ENCODE data around the gene BMPR1A. TPM values are rescaled to one million over a fixed set of nuclear protein-coding genes. Genes with fewer than 3 reads are reported as not detected.
"Not testable (repeated sequence)": the region's sequence is repeated elsewhere in the genome, so short reads cannot be mapped to it uniquely, and the experiment has no call there.

BMPR1A gene
- total RNA-seq, 1 donor from 2014 or later = 66.4 TPM

DNA sequence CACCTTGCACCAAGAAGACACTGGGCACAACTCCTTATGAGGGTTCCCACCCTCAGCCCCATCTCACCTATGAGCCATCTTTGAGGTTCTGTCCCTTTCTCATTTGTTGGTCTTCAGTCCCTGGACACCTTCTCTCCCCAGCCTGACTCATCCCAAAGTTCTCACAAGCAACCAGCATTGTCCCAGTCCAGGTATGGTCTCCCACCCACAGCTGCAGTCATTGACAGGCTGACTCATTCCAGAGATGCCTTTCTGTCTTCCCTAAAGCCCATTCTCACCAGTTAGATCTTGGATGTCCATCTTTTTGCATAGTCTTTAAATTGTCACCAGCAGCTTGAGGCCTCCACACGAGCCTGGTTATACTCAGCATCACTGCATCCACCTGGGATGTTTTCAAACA is 26.7 kb upstream of the BMPR1A start:
- DNase-seq (ENCODE audit: low spot score) = no peak

DNA sequence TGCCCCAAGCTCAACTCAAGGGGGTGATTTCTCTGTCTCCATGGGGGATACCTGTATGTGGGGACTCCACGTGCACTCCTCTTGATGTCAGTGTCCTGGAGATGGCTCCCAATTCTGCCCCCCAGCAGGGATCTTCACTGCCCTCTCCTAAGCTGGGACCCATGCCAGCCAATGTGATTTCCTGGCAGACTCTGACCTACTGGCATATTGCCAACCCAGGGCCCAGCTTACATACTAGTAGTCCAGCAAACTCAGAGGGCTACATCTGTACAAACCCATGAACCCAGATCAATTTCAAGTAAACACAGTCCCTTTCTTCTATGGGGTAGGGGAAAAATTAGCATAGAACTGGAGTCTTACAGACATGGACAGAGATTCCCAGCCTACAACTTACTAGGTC is 26.2 kb upstream of the BMPR1A start:
- DNase-seq (ENCODE audit: low spot score) = no peak

DNA sequence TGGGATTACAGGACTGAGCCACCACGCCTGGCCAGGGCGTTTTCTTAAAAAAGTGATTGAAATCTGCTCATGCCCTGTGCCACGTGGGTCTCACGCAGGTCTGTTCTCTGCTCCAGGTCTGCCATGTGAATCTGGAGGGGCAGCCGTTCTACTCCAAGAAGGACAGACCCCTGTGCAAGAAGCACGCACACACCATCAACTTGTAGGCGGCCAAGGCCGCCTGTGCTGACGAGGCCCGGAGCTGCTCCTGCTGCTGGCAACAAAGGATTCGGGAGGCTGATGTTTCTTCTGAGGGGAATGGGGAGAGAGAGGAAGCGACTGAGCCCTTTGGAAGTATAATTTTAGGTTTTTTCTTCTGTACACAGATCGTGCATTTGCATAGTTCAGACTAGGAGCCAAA is 23.6 kb upstream of the BMPR1A start:
- no peak for DNase-seq (ENCODE audit: low spot score)

DNA sequence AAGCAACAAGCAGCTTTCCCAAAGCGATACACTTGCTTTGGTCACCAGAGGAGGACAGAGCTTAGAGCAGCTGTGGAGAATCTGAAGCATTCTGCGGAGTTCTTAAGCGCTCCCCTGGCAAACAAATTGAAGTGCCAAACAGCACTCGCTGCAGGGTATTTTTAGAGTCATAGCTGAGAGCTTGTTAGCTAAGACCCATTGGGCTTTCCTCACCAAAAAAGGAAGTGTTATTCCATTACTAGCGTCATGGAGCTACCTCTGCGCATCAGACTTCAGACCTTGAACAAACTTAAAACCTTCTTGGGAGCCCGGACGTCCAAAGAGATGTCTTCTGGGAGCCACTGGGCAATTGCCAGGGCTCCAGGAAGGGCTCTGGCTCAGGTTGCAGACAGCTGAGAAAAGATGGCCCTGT is 23.2 kb upstream of the BMPR1A start:
- DNase-seq (ENCODE audit: low spot score) = peak; percentile 43

DNA sequence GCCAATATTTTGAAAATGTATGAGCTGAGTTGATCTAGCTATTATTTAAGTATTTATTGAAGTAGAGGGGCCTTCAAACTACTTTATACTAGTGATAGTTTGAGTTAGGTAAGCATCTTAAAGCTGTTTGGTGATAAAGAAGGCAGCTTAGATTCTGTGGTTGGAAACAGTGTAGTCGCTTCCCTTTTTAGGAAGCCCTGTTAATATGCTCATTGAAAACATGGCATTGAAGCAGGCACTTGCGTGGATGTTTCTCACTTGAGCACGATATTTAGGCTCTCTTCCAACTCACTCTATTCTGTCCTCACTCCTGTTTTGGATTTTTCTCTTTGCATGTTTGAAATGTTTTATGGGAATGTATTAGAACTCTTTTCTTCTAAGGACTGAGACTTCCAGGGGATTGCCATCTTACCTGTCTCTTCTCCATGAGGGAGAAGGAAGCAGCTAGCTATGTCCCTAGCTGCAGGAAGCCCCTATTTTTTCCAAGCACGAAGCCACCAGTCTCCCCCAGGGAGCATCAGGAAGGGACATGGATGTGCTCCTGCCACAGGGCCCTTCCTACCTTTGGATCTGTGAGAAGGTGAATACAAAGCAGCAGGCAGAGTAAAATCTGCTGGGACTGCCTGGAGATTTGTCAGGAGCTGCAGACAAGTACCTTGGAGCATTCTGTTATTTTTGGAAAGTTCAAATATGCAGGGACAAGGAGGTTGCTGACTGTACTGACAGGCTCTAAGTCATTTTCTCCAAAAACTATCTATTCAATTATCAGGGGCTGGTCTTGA is 22.0 kb upstream of the BMPR1A start:
- no peak for DNase-seq (ENCODE audit: low spot score)

GRCh38 chr10:86735278-86735677 is 21.1 kb upstream of the BMPR1A start:
- not testable (repeated sequence) for DNase-seq (ENCODE audit: low spot score)

DNA sequence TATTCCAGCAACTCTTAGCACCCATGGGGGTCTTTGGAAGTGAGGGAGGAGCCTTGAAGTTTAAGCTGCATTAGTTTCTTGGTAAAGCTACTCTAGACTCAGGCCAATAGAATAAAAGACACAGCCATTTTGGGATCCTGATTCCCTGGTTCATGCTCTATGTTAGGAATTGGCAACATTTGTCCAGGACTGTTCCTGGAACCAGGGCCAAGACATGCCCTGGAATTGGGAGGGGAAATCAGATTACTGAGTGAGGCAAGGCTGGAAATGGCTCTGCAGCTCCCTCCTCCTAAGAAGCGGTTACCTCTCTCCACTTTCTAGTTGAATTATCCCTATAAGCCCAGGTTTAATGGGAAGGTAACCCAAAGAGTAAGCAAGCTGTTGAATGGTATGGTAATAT is 14.2 kb upstream of the BMPR1A start:
- DNase-seq (ENCODE audit: low spot score) = no peak

- DNase-seq (ENCODE audit: low spot score) = no peak
Observed at GRCh38 chr10:86744067-86744725, 12.2 kb upstream of the BMPR1A start.

GRCh38 chr10:86747796-86748581 is 8.4 kb upstream of the BMPR1A start:
- DNase-seq (ENCODE audit: low spot score) = no peak

- no peak for DNase-seq (ENCODE audit: low spot score)
Observed at GRCh38 chr10:86749854-86750253, 6.6 kb upstream of the BMPR1A start.

GRCh38 chr10:86751477-86751876 is 4.9 kb upstream of the BMPR1A start:
- no peak for DNase-seq (ENCODE audit: low spot score)

- no peak for DNase-seq (ENCODE audit: low spot score)
Observed at GRCh38 chr10:86752311-86752710, 4.1 kb upstream of the BMPR1A start.

DNA sequence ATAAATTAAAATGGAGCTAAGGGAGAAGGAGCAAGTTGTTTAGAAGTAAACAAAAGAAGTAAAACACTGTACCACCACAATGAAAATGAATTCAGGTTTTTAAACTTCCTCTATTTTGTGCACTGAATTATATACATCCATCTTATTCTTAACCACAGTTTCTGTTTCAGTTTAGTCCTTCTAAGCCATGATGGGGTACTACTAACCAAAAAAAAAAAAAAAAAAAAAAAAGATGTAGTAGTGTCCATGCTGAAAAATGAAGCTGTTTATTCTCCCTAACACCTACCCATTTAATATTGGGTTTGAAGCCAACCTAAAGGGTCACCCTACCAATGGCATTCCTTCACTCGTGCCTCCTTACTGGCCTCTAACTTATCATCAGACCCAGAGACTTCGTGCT is 3.4 kb upstream of the BMPR1A start:
- DNase-seq (ENCODE audit: low spot score) = no peak

- DNase-seq (ENCODE audit: low spot score) = no peak
Observed at GRCh38 chr10:86753638-86754434, 2.6 kb upstream of the BMPR1A start.

- no peak for DNase-seq (ENCODE audit: low spot score)
Observed at GRCh38 chr10:86755454-86755739, 1.0 kb upstream of the BMPR1A start.

GRCh38 chr10:86755740-86756510 is 494 bp upstream of the BMPR1A start:
- peak; percentile 96 for DNase-seq (ENCODE audit: low spot score)

GRCh38 chr10:86757113-86757972 is 924 bp downstream of the BMPR1A start:
- peak; percentile 76 for DNase-seq (ENCODE audit: low spot score)

- no peak for DNase-seq (ENCODE audit: low spot score)
Observed at GRCh38 chr10:86758189-86759072, 2.0 kb downstream of the BMPR1A start.

DNA sequence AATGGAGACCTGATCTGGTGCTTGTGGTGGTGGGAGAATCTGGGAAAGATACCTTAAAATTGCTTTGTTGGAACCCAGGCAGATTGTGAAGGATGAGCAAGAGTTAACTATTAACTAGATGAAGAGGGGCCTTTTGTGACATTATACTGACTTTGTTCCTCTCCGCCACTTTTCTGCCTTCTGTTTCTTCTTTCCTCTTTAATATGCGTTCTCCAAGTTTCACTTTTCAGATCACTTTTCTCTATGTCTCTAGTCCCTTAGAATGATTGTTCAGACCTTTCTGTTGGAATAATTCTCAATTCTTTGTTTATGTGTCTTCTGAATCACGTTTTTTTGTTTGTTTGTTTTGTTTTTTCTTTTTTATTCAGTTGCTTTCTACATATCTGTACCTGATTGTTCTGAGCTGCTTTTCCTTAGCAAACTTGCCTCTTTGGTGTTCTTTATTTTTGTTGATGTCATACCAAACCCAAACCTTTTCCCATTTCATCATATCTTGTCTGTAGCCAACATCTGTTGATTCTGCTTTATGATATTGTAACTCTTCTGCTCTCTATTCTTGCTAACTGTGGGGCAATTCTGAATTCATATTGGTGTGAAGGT is 2.8 kb downstream of the BMPR1A start:
- no peak for DNase-seq (ENCODE audit: low spot score)

Data from umbilical cord (tissue), 2 donors.